Activated CD4-positive, CD25-positive, alpha-beta regulatory T cell (primary cell): ENCODE results near the gene MAB21L2.
"Not testable (repeated sequence)": the region's sequence is repeated elsewhere in the genome, so short reads cannot be mapped to it uniquely, and the experiment has no call there.

Source experiments
- DNase-seq, 4 experiments: peaks; one replicate each; lab custom pipeline; 2025; lab: John Stamatoyannopoulos, UW

MAB21L2 gene

DNA sequence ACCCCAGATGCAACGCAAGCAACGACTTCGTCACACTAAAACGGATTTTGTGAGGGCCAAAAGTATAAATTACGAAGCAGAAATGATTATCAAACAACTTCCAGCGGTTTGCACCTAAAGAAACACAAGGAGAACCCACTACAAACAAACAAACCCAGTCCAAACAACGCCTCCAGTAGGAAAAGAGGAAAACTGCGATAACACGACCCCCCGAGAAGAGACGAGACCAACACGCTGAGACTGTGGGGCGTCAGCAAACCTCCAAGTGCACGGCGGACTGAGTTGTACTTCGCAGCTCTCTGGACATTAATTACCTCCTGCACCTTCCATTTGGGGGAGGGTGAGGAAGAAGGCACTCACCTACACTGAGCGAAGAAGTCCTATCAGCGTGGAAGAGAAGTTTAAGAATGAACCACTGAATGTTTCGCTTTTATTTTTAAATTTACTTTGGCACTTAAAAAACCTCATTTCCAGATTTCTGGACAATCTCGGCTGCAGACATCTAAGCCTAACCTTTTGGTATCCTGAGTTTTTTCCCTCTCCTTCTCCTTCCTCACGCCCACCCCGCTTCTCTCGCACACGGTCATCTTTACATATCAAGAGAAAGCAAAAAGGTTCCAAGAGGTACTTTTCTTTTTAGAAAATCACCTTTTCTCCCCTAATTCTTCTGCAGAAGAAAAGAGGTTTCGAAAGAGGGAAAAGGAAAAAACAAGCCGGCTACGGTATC lies at the start of gene MAB21L2:
TSS of gene MAB21L2 (plus strand) at position 6 of the 727 bp plus-strand sequence. CDS start 879 bp downstream, outside the sequence.
- no peak for DNase-seq

DNA sequence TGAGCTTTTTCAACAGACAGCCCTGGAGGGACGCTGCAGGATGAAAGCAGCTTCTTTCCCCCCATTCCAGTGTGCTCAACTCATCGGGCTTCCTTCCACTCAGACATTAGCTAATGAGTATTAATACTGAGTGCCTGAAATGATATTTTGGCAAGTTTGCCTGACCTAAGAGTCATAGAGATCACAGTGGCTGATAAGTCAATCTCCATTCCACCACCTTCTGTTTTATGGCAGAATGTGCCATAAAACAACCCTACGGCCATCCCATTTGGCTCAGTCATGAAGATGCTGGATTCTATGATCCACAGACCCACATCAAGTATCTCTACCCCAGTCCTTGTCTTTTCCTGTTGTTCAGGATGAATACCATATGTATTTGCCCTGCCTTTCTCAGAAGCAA lies 48.3 kb upstream of the MAB21L2 start:
- DNase-seq: no peak

DNA sequence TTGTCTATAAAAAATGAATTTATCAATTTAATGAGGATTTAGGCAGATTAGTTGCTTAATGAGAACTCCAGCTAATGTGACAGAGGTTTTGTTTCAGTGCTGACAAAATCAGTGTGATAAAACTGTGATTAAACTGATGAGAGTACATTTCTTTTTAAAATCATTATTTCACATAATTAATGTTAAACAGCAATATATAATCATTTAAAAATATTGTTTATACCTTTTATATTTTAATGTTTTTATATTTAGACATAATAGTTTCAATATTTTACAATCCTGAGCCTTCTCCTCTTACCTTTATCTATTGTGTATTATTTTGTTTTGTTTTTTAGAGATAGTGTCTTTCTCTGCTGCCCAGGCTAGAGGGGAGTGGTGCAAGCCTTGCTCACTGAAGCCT lies 47.1 kb upstream of the MAB21L2 start:
- no peak for DNase-seq

DNA sequence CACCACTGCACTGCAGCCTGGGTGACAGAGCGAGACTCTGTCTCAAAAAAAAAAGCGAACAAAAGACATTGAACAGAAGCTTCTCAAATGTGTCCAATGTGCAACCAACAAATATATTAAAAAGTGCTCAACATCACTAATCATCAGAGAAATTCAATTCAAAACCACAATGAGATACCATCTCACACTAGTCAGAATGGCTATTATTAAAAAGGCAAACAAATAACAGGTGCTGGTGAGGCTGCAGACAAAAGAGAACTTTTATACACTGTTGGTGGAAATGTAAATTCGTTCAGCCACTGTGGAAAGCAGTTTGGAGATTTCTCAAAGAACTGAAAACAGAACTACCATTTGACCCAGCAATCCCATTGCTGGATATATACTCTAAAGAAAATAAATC lies 44.0 kb upstream of the MAB21L2 start:
- not testable (repeated sequence) for DNase-seq

DNA sequence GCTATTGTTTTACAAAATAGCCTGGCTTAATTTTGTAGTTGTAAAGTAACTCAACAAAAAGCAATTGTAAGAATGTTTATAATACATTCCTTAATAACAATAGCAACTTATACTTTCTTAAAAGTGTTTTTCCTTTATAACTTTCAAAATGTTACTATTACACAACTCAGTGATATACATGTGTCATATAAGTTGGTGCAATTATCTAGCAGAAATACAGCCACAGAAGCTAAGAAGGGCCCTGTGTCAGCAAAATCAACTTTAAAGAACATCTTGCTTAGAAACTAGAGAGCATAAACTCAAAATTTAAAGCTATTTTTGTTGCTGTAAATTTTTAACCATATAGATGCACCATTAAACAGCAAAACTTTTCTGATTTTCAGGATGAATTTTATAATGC lies 41.4 kb upstream of the MAB21L2 start:
- no peak for DNase-seq

DNA sequence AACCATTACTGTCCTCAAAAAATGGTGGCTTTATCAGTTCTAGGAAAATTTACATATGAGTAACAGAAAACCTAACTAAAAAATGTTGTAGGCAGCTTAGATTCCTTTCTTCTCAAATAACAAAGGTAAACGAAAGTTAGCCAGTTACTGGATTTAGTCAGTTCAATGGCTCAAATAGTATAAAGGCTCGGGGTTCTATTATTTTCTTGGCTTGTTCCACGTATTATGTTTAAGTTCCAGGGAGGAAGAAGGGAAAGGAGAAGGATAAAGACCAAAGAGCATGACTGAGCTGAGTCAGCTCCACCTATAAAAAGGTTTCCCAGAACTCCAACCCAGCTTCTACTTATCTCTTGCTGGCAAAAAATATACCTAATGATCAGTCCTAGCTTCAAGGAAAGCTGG lies 41.0 kb upstream of the MAB21L2 start:
- no peak for DNase-seq

DNA sequence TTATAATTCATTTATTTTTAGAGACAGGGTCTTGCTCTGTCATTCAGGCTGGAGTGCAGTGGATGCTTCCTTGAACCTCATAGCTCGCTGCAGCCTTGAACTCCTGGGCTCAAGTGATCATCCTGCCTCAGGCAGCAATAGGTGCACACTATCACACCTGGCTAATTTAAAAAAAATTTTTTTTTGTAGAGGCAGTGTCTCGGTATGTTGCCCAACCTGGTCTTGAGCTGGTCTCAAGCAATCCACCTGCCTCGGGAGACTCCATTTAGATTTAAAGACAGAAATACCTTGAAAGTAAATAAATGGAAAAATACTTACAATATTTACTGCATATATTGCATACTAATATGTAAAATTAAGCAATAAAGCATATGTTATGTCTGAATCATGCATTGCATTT lies 40.3 kb upstream of the MAB21L2 start:
- no peak for DNase-seq

DNA sequence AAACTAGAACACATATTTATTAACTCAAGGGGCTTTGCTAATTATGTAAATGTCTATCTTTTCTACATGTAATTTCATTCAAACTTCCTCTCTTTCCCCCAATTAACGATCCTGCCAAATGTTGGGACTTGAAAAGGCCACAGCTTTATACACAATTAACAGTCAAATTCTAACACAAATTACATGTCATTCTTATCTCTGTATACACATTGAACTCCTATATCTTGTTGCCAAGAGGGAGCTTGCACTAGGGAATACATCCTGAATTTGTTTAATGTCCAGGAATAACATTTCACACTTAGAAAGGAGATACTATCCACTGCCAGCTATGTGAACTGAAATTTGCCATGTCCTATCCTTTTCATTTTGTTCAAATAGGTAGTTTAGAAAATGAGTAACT lies 38.9 kb upstream of the MAB21L2 start:
- no peak for DNase-seq

DNA sequence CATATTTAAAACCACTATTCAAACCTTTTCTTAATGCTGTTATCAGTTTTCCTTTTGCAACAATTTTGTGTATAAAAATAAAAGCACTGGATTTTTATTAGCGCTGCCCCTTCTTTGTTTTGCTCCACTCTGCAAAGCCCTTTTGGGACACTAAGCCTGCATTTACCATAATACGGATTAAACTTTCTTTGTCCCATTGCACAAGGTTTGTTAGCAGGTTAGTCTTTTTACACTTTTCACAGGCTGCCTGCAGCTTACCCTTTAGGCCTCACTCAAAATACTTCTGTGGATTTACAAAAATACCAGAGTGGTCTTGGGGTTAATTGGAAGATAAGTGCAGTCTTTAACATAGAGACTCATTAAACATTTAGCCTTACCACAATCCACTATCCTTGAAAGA lies 35.7 kb upstream of the MAB21L2 start:
- no peak for DNase-seq

DNA sequence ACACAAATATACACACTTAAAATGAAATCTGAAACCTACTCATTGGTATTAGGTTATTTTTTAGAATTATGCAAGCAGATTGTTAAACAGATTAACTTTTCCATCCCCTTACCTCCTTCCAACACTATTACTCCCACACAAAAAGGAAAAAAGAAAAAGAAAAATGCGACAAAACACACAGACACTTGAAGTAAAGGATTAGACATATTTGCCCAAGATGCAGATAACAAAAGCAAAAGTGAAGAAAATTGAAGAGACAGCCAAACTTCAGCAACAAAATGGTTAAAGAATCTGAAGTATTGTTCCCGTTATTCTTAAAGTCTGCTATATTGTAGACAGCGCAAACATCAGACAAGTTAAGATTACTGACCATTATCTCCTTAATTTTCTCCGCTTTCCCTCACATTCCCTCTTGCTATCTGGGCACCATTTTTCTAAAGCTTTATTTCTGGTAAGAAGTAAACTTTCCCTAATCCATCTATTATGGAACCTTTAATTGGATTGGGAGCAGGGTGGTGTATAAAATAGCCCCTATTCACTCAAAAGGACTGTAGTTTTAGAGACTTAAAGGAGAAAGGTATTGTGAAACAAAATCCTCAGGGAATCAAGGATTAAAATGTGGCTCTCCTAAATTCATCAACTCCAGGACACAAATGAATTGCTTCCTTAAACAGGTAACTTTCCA lies 34.7 kb upstream of the MAB21L2 start:
- no peak for DNase-seq

DNA sequence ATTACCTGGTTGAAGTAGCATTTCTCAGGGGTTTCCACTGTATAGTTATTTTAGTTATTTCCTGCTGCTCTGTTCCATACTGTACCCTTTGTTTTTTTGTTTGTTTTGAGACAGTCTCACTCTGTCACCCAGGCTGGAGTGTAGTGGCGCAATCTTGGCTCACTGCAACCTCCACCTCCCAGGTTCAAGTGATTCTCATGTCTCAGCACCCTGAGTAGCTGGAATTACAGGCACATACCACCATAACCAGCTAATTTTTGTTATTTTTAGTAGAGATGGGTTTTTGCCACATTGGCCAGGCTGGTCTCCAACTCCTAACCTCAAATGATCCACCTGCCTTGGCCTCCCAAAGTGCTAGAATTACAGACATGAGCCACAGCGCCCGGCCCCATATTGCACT lies 24.1 kb upstream of the MAB21L2 start:
- not testable (repeated sequence) for DNase-seq

DNA sequence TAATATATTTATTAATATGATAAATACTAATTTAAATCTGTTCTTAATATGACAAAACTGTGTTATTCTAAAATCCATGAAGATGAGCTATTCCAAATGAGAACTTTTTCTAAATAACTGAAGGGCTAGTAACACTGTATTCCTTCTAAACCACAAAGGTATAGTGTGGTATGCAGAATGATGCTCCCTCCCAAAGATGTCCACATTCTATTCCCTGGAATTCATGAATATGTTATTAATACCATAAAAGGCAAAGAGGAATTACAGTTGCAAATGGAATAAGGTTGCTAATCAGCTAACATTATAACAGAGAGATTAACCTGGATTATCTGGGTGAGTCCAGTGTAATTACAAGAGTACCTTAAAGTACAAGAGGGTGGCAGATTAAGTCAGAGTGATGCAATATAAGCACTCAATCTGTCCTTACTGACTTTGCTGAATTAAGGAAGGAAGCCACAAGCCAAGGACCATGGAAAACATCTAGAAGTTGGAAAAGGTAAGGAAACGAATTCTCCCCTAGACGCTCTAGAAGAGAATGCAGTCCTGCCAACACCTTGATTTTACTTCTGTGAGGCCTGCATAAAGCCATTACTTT lies 20.7 kb upstream of the MAB21L2 start:
- no peak for DNase-seq

DNA sequence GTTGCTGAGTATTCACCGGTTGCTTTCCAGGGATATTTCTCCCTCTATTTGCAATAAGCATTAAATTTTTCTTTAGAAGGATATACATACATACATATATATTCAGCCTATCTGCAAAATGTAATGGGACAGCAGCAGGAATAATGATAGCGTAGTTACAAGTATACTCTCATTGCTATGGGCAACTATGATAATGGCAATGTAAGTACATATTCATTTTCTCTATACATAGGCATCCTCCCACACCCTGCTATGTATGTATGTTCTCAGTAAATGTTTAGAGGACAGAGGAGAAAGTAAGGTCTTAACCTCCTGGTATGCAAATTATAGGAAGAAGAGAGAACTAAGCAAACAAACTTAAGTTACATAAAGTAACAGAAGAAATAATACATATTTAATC lies 19.7 kb upstream of the MAB21L2 start:
- DNase-seq: no peak

DNA sequence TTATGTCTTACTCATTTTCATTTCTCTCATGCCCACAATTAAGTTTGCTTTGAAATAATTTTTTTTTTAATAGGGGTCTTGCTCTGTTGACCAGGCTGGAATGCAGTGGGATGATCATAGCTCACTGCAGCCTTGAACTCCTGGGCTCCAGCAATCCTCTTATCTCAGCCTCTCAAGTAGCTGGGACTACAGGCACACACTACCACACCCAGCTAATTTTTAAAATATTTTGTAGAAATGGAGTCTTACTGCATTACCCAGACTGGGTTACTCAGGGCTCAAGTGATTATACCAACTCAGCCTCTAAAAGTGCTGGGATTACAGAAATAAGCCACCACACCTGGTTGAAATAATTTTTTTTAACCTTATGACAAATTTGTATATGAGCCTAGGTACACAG lies 19.2 kb upstream of the MAB21L2 start:
- no peak for DNase-seq

DNA sequence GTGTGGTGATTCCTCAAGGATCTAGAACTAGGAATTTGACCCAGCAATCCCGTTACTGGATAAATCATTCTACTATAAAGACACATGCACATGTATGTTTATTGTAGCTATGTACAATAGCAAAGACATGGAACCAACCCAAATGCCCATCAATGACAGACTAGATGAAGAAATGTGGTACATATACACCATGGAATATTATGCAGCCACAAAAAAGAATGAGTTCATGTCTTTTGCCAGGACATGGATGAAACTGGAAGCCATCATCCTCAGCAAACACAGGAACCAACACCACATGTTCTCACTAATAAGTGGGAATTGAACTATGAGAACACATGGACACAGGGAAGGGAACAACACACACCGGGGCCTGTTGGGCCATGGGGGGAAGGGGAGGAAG lies 17.0 kb upstream of the MAB21L2 start:
- not testable (repeated sequence) for DNase-seq

DNA sequence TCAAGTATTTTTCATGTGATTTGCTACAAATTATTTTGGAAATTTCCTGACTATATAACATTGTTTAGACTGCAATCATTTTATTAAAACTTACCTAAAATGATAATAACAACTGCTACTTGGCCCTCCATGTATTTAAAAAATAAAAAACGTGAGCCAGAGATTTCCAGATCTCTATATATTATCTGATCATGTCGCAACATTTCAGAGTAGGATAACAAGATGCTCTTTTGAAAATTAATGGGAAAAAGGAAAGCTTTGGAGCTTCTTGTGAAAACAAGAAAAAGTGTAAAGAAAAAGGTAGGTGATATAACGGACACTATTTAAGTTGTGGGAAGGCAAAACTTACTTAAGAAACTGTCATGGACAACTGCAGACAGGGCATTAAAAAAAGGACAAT lies 14.9 kb upstream of the MAB21L2 start:
- no peak for DNase-seq

DNA sequence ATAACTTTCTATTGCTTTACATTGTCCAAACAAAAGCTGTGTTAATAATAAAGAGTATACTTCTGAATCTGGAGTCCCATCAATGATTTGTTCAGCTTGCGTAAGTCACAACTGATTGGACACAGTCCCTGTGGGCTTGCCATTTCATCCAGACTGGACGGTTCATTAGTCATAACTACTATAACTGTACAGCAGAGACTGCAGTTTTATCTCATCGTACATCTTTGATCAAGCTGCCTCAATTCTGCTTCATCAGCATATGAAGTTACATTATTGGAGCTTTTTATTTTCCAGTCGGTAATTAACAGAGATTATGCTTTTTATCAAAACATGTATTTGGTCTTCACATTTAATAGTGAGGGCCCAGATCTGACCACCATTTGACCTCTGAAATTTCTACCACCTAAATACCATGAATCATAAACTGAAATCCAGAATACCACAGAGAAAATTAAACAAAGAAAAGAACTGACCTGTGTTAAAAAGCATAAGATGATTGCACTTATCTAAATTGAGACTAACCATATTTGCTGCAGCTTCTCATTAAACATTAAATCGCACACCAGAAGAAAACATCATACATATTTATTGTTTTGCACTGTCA lies 12.5 kb upstream of the MAB21L2 start:
- no peak for DNase-seq

DNA sequence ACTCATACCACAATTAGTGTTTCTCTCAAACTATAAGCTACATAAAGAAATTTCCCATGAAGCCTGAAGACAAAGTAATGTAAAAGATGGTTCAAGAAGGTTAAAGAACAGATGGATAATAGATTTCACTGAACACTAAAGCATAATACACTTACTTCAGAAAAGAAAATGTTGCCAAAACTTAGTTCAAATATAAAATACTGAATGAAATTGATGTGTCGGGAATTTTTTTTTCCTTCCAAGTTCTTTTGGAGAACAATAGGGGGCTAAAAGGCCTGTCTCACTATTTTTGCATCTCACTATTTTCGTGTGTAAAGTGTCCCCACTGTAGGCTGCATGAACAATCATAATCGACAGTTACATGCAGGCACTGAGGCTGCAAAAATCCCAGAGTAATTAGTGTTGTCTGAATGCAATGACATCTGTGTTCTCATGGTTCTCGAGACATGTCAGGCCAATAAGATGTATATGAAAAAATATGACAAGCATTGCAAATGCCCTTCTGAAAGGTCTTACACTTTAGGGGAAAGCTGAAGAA lies 11.9 kb upstream of the MAB21L2 start:
- DNase-seq: no peak

DNA sequence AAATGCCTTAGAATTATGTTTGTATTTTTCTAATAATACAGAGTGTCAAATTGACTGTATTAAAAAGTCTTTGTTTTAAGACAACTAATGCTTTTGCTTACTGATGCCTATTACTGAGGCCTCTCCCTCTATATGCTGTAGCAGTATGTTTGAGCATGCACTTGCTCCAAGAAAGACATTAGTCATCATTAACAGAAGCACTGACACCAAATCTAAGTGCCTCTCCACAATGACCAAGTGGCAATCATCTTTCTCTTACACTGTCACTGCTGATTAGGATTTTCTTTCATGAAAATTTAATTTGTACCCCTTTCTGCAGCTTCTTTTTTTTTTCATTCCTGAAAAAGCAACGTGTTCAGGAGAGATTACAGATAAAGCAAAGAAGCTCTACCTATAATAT lies 11.1 kb upstream of the MAB21L2 start:
- no peak for DNase-seq

DNA sequence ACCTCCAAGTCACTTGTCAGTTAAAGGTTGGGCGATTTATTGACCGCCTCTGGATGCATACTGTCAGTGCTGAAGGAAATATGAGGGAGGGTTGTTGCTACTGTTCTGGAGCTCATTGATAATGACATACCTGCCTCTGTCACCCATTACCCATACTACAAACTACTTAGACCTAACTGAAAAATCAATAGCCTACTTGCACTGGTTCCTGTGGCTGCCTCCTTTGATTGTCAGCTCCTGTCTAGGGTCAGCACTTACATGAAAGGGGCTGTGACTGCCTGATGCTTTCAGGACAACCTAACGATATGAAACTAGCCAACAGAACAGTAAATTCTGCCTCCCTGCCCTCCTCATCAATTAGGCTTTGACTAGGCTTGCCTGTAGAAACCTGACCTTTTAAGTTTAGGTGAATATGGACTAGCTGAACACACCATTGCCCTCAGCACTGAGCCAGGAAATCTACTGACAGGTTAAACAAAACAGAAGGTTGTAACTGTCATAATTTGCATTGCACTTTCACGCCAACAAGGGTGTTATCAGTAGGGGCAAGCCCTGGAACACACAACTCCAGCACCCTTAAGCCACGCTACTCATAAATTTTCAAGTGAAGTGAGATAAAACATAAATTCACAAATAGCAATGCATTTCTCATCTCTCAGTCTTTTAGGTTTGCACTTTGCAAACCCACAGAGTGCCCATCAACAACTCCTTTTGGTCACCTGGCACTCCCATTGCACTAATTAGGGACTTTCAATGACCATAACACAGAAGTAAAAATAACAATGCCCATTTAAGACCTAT lies 9.0 kb upstream of the MAB21L2 start:
- no peak for DNase-seq

DNA sequence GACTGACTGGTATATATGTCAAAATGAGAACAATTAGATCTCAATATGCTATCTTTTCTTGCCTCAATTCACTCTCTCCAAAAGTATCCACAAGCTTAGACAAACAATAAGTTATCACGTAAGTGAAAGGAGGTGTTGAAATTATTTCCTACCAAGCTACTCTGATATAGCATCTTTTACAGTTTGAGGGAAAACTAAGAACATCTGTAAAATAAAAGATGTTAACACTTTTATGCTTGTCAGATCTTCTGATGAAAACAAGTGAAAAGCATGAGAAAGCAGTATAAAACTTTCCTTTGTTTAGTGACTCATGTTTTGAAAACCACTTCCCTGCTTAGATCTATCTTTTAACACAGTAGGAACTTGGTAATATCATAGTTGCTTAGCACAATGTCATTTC lies 8.4 kb upstream of the MAB21L2 start:
- DNase-seq: no peak

DNA sequence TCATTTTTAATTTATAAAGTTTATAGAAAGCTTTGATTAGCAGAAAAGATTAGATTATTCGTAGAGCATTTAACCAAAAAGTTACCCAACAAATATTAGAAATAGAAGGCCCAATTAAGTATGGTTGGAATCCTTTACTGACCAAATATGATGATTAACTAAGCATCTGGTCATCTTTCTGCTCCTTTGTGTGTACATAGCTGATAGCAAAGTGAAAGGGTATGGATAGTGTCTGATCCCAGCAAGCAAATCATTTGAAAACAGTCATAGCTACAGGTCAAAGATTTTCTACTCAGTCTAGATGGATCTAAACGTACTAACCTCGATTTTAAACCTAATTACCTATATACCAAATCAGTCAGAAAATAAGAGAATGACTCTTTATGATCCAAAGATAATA lies 7.3 kb upstream of the MAB21L2 start:
- no peak for DNase-seq
